K562 (cell line): ENCODE results near the gene RAE1. TPM values are rescaled to one million over a fixed set of nuclear protein-coding genes. Genes with fewer than 3 reads are reported as not detected.
A peak's percentile ranks its signal among the peaks of the same experiment; 100 is the strongest.

Source experiments
- ATAC-seq: fragments of 200-7000 bp; cut with Tn5 transposase; 3 replicates; pipeline ENCODE4 v1.9.1; 2020; ENCODE audit warnings: moderate library complexity
- BruUV-seq: library from RNA; stranded (reverse); fragments of 400-500 nt; replicated peaks from 2 replicates; lab custom pipeline; 2021; lab: Mats Ljungman, UMichigan
- CTCF ChIA-PET: fragments of 300-600 bp; formaldehyde crosslinking; extraction: SDS; loops from one replicate; lab custom pipeline; 2021; ENCODE audit warnings: low intra/inter-chr PET ratio; lab: Yijun Ruan, JAX
- POLR2A ChIA-PET: fragments of 300-600, 350-650 bp; sonication (Branson Sonifier 250); formaldehyde crosslinking; extraction: SDS; loops from one replicate; lab custom pipeline; 2021; ENCODE audit warnings: antibody characterized with exemption, inconsistent platforms; lab: Yijun Ruan, JAX
- DNase-seq, 4 experiments: peaks; one replicate each; pipeline versions ENCODE4 v3.0.0 to v3.0.0-alpha.2; 2011 to 2018; ENCODE audit warnings: low spot score in 3 of 4, mixed read lengths in 3 of 4; ENCODE audit errors: extremely low read depth in 1 of 4
- FAIRE-seq: peaks from 2 replicates; lab custom pipeline; 2011; peaks lifted over from hg19 to GRCh38; lab: Jason Lieb, UNC
- H2AFZ ChIP-seq: 2 replicates; pipeline ENCODE4 v1.6.0; 2011; ENCODE audit warnings: low read depth, low read length, control low read depth, inconsistent platforms
- H3K27ac ChIP-seq: fragments of 200-600 bp; 3 replicates; pipeline ENCODE4 v1.8.0; 2011; ENCODE audit warnings: low read depth, mild to moderate bottlenecking, control low read depth, inconsistent platforms, low read length, moderate library complexity, mixed read lengths; ENCODE audit errors: extremely low read depth
- H3K27me3 ChIP-seq, 2 experiments: fragments of 300-600 bp in 1 of 2; 2 replicates in 1 of 2; 3 replicates in 1 of 2; pipeline versions ENCODE4 v1.6.0 to v1.8.0; 2011; ENCODE audit warnings: inconsistent platforms in 2 of 2, low read length in 2 of 2, mild to moderate bottlenecking in 1 of 2, mixed read lengths in 1 of 2, moderate library complexity in 1 of 2; ENCODE audit not compliant: control insufficient read depth in 2 of 2, insufficient read depth in 2 of 2
- H3K36me3 ChIP-seq: fragments of 300-600 bp; 3 replicates; pipeline ENCODE4 v1.8.0; 2011; ENCODE audit warnings: mild to moderate bottlenecking, low read length, inconsistent platforms; ENCODE audit not compliant: control insufficient read depth, insufficient read depth
- H3K4me1 ChIP-seq, 2 experiments: fragments of 200-600 bp in 1 of 2; replicated peaks in 1 of 2; 2 replicates in 1 of 2; 3 replicates in 1 of 2; pipeline versions ENCODE4 v1.5.1 to v1.8.0; 2011; ENCODE audit warnings: inconsistent platforms in 2 of 2, low read length in 2 of 2, mild to moderate bottlenecking in 1 of 2, mixed read lengths in 1 of 2, moderate library complexity in 1 of 2; ENCODE audit not compliant: control insufficient read depth in 2 of 2, insufficient read depth in 2 of 2
- H3K4me2 ChIP-seq: 2 replicates; pipeline ENCODE4 v1.6.1; 2011; ENCODE audit warnings: low read length, control low read depth, inconsistent platforms, mixed read lengths; ENCODE audit not compliant: insufficient read depth
- H3K4me3 ChIP-seq: fragments of 200-600 bp; sonication (generic), shearing (Covaris generic); 2 replicates; pipeline ENCODE4 v1.5.1; 2016; ENCODE audit warnings: control low read depth, inconsistent platforms
- H3K79me2 ChIP-seq: fragments of 200-600 bp; 3 replicates; pipeline ENCODE4 v1.8.0; 2011; ENCODE audit warnings: low read length, inconsistent platforms; ENCODE audit not compliant: control insufficient read depth, insufficient read depth
- H3K9ac ChIP-seq, 2 experiments: 2 replicates each; pipeline versions ENCODE4 v1.6.0 to v1.6.1; 2011; ENCODE audit warnings: low read depth in 2 of 2, low read length in 2 of 2, control low read depth in 1 of 2, inconsistent platforms in 1 of 2, mild to moderate bottlenecking in 1 of 2, mixed read lengths in 1 of 2; ENCODE audit not compliant: insufficient read depth in 1 of 2
- H3K9me1 ChIP-seq: one replicate; pipeline ENCODE4 v1.6.0; 2011; ENCODE audit warnings: inconsistent platforms, mild to moderate bottlenecking, low read length, moderate library complexity; ENCODE audit not compliant: control insufficient read depth, insufficient read depth
- H3K9me3 ChIP-seq: replicated peaks from 2 replicates; pipeline ENCODE4 v1.5.1; 2011; ENCODE audit warnings: low read depth, low read length, inconsistent platforms; ENCODE audit not compliant: control insufficient read depth, insufficient read depth
- H4K20me1 ChIP-seq: replicated peaks from 2 replicates; pipeline ENCODE4 v1.6.1; 2011; ENCODE audit warnings: low read length, inconsistent platforms, mixed read lengths; ENCODE audit not compliant: control insufficient read depth, insufficient read depth
- ATF1 ChIP-seq, 2 experiments: fragments of 450-650 bp in 1 of 2; IDR thresholded peaks; 2 replicates each; pipeline ENCODE4 v1.6.1; 2016; ENCODE audit warnings: missing compliant biosample characterization in 1 of 2, missing genetic modification characterization in 1 of 2
- CC2D1A ChIP-seq: fragments of 450-650 bp; IDR thresholded peaks from 2 replicates; pipeline ENCODE4 v1.6.1; 2017; ENCODE audit warnings: mild to moderate bottlenecking
- DPF2 ChIP-seq: fragments of 450-650 bp; IDR thresholded peaks from 2 replicates; pipeline ENCODE4 v1.6.1; 2016
- NBN ChIP-seq: fragments of 450-650 bp; IDR thresholded peaks from 2 replicates; pipeline ENCODE4 v1.6.1; 2016; ENCODE audit warnings: low read depth, mild to moderate bottlenecking
- NFIX ChIP-seq: fragments of 250-450 bp; sonication (Bioruptor Pico); IDR thresholded peaks from 2 replicates; pipeline ENCODE4 v1.4.0; 2020; ENCODE audit warnings: low read depth, mild to moderate bottlenecking, moderate library complexity
- PHF21A ChIP-seq: fragments of 450-650 bp; IDR thresholded peaks from 2 replicates; pipeline ENCODE4 v1.6.1; 2017; ENCODE audit warnings: low read depth, borderline replicate concordance
- RBM25 ChIP-seq: fragments of 200-400 bp; formaldehyde crosslinking; IDR thresholded peaks from 2 replicates; pipeline ENCODE4 v1.6.1; 2018; ENCODE audit warnings: low read length, low read depth, moderate library complexity; ENCODE audit not compliant: severe bottlenecking
- RHOXF2B ChIP-seq: fragments of 250-450 bp; sonication (Bioruptor Pico); conservative IDR thresholded peaks from 2 replicates; pipeline ENCODE4 v1.5.1; 2021
- SETDB1 ChIP-seq: IDR thresholded peaks from one replicate; pipeline ENCODE4 v1.6.1; 2012; ENCODE audit warnings: low read length, control low read depth, inconsistent platforms
- SRF ChIP-seq, 2 experiments: fragments of 250-450, 450-650 bp in 1 of 2; sonication (Bioruptor Pico) in 1 of 2; sonication (generic) in 1 of 2; formaldehyde crosslinking; IDR thresholded peaks; 2 replicates each; pipeline versions ENCODE4 v1.5.0 to v1.5.1; 2020 to 2022; ENCODE audit warnings: mild to moderate bottlenecking in 1 of 2, missing genetic modification reagents in 1 of 2
- SRSF1 ChIP-seq: fragments of 200-400 bp; formaldehyde crosslinking; IDR thresholded peaks from 2 replicates; pipeline ENCODE4 v1.6.1; 2017; ENCODE audit warnings: mild to moderate bottlenecking, low read depth, low read length, moderate library complexity
- ZFP36 ChIP-seq: fragments of 150-350 bp; IDR thresholded peaks from 2 replicates; pipeline ENCODE4 v1.6.1; 2018; ENCODE audit warnings: low read length, low read depth; ENCODE audit not compliant: partially characterized antibody
- ZNF449 ChIP-seq: fragments of 250-450 bp; sonication (Bioruptor Pico); IDR thresholded peaks from 2 replicates; pipeline ENCODE4 v1.8.0; 2022; ENCODE audit warnings: moderate library complexity, mild to moderate bottlenecking, inconsistent platforms
- ZNF518B ChIP-seq: fragments of 250-450 bp; sonication (Bioruptor Pico); IDR thresholded peaks from 2 replicates; pipeline ENCODE4 v1.5.0; 2021; ENCODE audit warnings: mild to moderate bottlenecking, moderate library complexity
- ZNF785 ChIP-seq: fragments of 250-450 bp; sonication (Bioruptor Pico); IDR thresholded peaks from 2 replicates; pipeline ENCODE4 v1.4.0; 2020; ENCODE audit warnings: mild to moderate bottlenecking
- WGBS: fragments of 100-300 bp; shearing (Covaris generic); methylation state at CpG from one replicate; pipeline ENCODE4 v1.1.6; 2016; ENCODE audit warnings: low coverage, mixed read lengths; ENCODE audit not compliant: insufficient coverage; ENCODE audit errors: missing lambda C conversion rate; 5-methylcytosine and 5-hydroxymethylcytosine counted together
- in situ Hi-C: fragments of 300-500 bp; cut with MboI; formaldehyde crosslinking; loops from 4 replicates; pipeline ENCODE4 v1.15.0; 2018; ENCODE audit warnings: inconsistent platforms, mixed read lengths
- intact Hi-C: fragments of 100-400 bp; cut with micrococcal nuclease; formaldehyde crosslinking; loops from 2 replicates; pipeline ENCODE4 v1.14.2; 2022
- polyA plus RNA-seq, 8 experiments: library from polyadenylated mRNA; depleted of rRNA in 4 of 8; stranded (reverse) in 5 of 8; unstranded in 3 of 8; fragments of >200 nt; fragmentation: Nextera tagmentation in 2 of 8; fragmentation: Illumina TruSeq in 1 of 8; extraction: Ambion mirVana in 2 of 8; extraction: Trizol in 1 of 8; gene quantifications; 2 replicates each; pipeline versions ENCODE4 v1.2.1 to v1.2.3, GENCODE V29; 2011 to 2014; ENCODE audit warnings: inconsistent platforms in 1 of 8, missing spikeins in 1 of 8
- total RNA-seq, 7 experiments: library from RNA; depleted of rRNA in 6 of 7; stranded (reverse); fragments of >200 nt in 6 of 7; fragmentation: Illumina TruSeq in 2 of 7; extraction: Trizol in 2 of 7; gene quantifications; 2 replicates each; pipeline versions ENCODE4 v1.2.1 to v1.2.3, GENCODE V29; 2011 to 2021; ENCODE audit warnings: low replicate concordance in 1 of 7

The RAE1 gene
- total and polyA plus RNA-seq, 9 of the 15 experiments (the other 6 are each of a cell fraction or from before 2014, with no cell fraction given): 33.7 to 248 (median 77.7) TPM

GRCh38 chr20:57321142-57321541, 29.9 kb upstream of the RAE1 start:
- no peaks in the 10 kb centered on the region for H3K36me3 ChIP-seq
- intact Hi-C loops (no loop called here), in situ Hi-C loops (no loop called here)
- ATAC-seq (no peak), DNase-seq (no peak), FAIRE-seq (no peak)
- H3K27ac ChIP-seq: no peak overlapping the region
- H3K4me3 ChIP-seq: no peak overlapping the region
- whole genome bisulfite sequencing: 0% methylated on average over 2 of the region's 2 CpGs
- ChIA-PET CTCF (no interaction called here), POLR2A (no interaction called here)
- no peaks in the 10 kb centered on the region for H3K9me1 ChIP-seq
- H3K4me2 ChIP-seq: no peak overlapping the region
- H3K9ac ChIP-seq: no peak overlapping the region
- no TSS peak for BruUV-seq
- H3K79me2 ChIP-seq: no peaks in the 10 kb centered on the region
- H3K9me3 ChIP-seq: no peaks in the 10 kb centered on the region
- no peak for TF ChIP-seq RHOXF2B
- TF ChIP-seq NFIX (CRISPR knock-in tag): no peak
- TF ChIP-seq ZNF785 (CRISPR knock-in tag): no peak
- TF ChIP-seq CC2D1A: no peak
- TF ChIP-seq ZNF449: no peak
- no peak for TF ChIP-seq SRF (CRISPR knock-in tag; IDR thresholded peaks at IDR 0.05)
- no peak for TF ChIP-seq SETDB1
- TF ChIP-seq NBN: no peak
- no peak for TF ChIP-seq SRSF1
- TF ChIP-seq RBM25: peak; percentile 84
- no peak for TF ChIP-seq DPF2
- peak; percentile 77 for TF ChIP-seq ZFP36
- no peak for TF ChIP-seq ZNF518B (CRISPR knock-in tag)
- no peak for TF ChIP-seq PHF21A
- TF ChIP-seq ATF1 (CRISPR knock-in tag; IDR thresholded peaks at IDR 0.05): no peak
- TF ChIP-seq ATF1 (tag; IDR thresholded peaks at IDR 0.05): no peak
- H3K27me3 ChIP-seq: peaks cover 35 to 44% of the 10 kb centered on the region in 2 experiments; a peak in 4 of 5 replicates
- peaks cover 4% of the 10 kb centered on the region; the same call in 1 of the 2 replicates for H4K20me1 ChIP-seq
- H3K4me1 ChIP-seq: no peaks in the 10 kb centered on the region
- no peak overlapping the region for H2AFZ ChIP-seq
